NCI-H1092 treated with DMSO at 0.1 percent for 48 hours (cell line): Measurements from ENCODE around the gene CEP55.
"Not testable (repeated sequence)": the region's sequence is repeated elsewhere in the genome, so short reads cannot be mapped to it uniquely, and the experiment has no call there.

Experiments
- DNase-seq: peaks from one replicate; lab custom pipeline; 2025; lab: John Stamatoyannopoulos, UW

Gene CEP55

DNA sequence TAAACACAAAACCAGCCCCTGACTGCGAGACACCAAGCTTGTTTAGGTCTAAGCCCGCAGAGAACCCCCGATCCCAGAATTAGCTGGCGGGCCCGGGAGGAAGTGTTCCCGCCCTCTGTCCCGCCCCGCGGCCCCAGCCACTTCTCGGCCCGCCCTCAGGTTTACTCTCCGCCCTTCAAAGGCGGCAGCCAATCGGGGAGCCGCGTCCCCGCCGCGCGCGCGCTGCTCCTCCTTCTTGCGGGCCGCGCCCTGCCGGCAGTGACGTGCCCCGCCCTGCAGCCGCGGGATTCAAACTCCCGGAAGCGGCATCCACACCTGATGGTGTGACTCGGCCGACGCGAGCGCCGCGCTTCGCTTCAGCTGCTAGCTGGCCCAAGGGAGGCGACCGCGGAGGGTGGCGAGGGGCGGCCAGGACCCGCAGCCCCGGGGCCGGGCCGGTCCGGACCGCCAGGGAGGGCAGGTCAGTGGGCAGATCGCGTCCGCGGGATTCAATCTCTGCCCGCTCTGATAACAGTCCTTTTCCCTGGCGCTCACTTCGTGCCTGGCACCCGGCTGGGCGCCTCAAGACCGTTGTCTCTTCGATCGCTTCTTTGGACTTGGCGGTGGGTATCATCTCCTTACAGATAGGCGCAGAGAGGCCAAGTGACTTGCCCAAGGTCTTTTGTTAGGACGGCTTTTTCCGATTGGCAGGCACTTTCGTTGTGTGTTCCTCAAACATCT is at the start of gene CEP55:
TSS of gene CEP55 (plus strand) at position 291 of the 720 bp plus-strand sequence. CDS start 3,440 bp downstream, outside the sequence.
- peak; percentile 90 for DNase-seq

DNA sequence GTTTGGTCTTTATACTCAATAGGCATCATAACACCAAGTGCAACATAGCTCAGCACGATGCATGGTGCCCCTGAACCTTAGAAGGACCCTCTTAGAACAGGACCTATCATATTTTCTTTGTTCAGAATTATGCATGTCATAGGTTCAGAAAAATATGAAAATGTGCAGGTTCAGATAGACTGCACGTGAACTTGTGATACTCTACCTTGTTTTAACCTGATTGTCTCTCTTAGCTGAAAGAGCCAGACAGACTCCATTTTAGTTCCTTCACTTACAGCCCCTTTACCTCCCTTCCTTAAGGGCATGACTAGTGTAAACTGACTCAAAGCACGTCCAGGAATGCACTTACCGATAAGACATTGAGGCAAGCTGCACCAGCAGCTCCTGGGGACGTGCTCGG is 49.4 kb upstream of the CEP55 start:
- no peak for DNase-seq

DNA sequence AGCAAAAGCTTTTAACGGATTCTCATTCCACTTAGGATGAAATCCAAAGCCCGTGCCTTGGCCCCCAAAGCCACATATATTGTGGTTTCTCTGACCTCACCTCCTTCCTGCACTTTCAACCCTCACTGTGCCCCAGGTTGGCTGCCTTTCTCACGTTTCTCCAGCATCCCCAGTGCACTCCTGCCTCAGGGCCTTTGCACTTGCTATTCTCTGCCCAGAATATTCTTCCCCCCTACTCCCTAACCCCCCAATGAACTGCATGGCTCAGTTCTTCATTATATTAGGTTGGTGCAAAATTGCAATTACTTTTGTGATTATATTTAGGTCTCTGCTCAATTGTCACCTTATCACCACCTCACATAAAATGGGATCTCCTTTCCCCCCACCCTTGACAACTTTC is 48.4 kb upstream of the CEP55 start:
- no peak for DNase-seq

DNA sequence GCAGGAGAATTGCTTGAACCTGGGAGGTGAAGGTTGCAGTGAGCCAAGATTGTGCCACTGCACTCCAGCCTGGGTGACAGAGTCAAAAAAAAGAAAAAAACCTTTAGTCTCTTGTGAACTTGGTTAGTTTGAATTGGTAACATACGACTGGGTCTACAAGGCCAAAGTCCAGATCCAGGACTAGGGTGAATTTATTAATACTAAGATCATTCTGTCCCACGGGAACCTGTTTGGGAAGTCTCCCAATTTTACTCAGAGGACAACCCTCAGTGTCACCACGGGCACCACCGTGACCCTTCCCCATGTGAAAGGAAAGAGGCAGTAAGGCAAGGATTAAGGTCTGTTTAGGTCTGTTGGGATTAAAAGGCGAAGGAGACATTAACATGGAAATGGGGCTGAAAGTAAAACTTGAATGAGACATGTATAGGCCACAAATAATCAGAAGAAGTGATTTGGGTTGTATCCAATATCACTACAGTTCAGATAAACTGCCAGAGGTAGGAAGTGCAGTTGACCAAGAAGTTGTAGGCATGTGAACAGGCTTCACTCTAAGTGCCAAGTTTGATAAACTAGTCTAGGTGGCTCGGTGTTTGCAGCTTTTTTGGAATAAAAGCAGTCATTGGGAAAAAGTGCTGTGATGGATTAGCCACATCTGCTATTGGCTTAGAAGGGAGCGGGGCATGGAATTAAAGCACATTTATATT is 45.0 kb upstream of the CEP55 start:
- no peak for DNase-seq

DNA sequence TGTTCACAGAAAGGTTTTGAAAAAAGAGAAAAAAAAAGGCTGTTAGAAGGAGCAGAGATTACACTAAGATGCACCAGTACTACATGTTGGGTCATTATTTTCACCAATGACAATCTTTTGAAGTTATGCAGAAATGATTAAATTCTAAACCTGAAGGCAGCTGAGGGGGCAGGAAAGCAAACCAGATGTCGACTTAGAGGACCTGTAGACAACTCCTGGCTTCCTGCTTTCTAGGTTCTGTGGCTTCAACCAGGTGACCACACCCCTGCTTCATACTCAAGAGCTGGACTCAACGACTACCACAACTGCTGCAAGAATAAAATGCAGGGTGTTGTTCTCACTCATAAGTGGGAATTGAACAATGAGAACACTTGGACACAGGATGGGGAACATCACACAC is 44.3 kb upstream of the CEP55 start:
- DNase-seq: no peak

DNA sequence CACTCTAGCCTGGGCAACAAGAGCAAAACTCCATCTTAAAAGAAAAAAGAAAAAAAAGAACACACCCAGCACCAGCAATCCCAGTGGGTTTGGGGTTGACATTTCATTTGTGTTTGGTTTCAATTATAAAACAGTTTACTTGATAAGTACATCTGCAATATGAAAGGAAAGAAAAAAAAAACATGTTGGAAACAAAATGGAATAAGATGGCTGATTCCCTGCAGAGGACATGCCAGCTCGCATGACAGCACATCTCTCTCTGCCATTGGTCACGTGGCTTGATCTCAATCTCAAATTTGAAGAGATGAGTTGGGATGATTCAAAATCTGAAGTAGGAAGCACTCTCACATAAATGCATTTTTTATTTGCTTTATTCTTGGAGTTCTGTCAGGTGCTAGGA is 42.3 kb upstream of the CEP55 start:
- DNase-seq: no peak

DNA sequence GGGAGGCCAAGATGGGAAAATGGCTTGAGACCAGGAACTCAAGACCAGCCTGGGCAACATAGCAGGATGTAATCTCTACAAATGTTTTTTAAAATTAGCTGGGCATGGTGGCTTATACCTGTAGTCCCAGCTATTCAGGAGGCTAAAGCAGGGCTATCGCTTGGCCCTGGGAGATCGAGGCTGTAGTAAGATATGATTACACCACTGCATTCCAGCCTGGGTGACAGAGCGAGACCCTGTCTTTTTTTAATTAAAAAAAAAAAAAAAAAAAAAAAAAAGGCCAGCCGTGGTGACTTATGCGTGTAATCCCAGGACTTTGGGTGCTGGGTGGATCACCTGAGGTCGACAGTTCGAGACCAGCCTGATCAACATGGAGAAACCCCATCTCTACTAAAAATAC is 41.7 kb upstream of the CEP55 start:
- DNase-seq: no peak

DNA sequence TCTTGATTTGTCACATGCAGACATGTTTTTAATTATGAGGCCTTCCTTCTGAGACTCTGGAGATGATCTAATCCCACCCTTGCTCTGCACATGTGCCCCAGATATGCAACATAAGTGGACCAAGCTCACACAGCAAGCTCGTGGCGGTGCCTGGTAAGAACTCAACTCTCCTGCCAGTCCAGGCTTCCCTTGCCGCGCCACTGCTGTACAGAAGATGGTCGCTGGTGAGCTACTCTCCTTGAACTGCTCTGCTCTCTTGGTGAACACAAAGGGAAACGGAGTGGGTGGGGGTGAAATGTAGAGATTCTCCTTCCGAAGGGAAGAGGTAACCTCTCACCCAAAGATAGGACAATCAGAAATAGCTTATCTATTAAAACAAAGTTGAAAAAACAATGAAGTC is 39.9 kb upstream of the CEP55 start:
- DNase-seq: no peak

DNA sequence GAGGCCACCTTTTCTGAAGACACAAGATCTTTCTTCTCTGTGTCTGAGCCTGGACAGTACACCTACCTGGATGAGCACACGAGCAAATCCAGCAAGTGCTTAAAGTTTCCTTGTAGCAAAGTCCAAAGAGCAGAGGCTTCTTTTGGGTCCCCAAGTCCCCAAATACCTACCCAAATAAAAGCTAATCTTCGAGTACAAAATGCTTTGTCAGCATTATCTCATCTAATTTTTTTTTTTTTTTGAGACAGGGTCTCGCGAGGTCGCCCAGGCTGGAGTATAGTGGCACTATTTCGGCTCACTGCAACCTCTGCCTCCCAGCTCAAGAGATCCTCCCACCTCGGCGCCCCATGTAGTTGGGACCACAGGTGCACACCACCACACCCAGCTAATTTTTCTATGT is 38.9 kb upstream of the CEP55 start:
- no peak for DNase-seq

DNA sequence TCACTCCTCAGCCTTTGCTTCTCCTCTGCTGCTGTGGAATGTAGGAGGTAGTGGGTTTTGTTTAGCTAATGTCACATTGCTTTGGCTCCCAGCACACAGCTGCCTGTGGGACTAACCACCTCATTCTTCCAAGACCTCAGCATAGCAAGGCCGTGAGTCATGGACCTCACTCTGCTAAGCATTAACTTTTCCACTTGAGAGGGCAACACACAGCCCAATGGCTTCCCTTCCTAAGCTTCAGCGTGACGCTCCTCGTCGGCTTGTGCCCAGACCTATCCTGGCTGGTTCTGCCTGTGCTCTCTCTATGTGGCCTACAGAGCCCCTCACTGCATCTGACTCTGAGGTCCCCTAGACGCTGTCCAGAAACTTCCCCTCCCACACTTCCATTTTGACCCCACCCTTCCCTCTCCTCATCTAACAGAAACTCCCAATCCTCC is 37.6 kb upstream of the CEP55 start:
- DNase-seq: no peak

DNA sequence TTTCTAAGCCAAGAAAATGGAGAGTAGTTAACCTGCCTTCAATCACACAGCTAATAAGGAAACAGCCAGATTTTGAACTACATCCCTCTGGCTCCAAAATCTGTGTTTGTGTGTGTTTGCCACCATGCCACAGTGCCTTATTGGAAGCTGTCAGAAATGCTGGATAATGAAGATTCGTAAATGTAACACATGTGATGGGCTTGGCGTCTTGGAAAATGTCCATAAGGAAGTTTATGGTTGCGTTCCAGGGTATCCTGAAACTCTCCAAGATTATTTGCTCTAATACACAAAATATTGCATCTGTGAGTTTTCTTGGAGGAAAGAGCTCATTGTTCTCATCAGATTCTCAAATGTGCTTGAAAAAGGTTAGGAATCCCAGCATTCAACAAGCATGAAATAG is 36.9 kb upstream of the CEP55 start:
- DNase-seq: no peak

DNA sequence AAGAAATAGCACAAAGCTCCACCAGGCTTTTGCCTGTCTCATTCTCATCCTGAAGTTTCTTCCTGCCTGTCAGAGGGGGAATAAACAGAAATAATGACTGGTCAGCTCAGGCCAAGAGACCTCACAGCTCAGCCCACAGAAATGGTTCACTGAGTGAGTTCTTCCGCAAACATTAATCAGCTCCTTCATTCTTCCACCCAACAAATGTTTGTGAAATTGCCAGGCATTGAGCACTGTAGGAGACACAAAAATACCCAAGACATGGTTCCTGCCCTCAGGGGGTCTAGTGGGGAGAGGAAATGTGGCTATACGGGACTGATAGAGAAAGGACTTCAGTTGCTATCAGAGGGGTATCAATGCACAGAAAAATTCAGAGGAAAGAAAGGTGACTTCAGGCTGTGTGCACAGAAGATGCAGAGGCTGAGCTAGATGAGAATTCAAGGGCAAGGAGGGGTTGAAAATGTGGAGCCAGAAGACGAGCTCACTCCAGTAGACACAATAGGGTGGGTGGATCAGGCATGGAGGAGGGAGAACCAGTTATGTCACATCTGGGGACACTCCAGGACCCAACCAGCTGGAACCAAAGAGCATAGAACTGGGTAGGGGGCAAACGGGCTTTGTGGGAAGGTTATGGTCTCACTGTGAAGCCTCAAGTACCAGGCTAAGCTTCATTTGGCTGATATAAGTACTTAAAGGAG is 35.2 kb upstream of the CEP55 start:
- peak; percentile 75 for DNase-seq

DNA sequence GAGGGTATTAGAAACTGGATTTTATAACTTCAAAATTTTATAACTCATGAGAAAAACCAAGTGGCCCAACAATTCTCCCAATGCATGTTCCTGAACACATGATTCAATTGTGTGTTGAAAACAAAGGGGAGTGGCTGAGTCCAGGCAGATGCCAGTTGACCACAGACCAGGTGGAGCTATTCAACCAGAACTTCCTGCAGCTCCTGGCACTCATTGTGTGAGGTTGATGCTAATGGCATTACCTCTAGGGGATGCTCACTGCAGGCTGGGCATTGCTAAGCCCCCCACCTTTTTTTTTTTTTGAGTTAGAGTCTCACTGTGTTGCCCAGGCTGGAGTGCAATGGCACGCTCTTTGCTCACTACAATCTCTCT is 34.6 kb upstream of the CEP55 start:
- DNase-seq: peak; percentile 75

DNA sequence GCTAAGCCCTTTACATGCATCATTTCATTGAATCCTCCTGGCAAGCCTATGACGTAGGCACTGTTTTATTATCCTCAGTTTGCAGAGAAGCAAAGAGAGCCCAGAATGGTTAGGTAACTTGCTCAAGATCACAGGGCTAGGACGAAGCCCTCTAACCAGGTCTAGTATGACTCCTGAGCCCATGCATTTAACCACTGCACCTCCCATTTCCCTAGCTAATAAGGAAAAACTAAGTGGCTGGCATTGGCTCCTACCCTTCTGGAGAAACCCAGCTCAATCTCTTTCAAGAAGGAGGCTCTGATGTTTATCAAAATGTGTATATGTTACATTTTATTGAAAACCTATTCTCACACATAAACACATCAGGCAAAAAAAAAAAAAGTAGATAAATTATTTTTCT is 34.0 kb upstream of the CEP55 start:
- no peak for DNase-seq

DNA sequence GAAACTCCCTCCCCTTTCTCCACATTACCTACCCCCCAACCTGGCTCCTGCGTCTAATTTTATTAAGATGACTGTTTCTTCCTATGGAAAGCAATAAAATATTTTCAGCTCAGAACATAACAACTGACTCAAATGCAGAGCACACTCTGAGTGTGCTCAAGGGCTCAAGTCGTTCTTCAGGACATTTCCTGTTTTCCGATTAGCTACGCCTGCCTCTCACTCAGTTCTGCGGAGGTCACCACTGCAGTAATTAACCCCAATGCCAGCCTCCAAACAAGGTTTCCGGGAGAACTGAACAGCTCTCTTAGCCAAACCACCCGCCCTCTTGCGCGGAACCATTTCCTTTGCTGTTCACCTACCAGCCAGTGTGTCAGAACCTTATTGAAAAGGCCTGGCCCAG is 33.5 kb upstream of the CEP55 start:
- no peak for DNase-seq

DNA sequence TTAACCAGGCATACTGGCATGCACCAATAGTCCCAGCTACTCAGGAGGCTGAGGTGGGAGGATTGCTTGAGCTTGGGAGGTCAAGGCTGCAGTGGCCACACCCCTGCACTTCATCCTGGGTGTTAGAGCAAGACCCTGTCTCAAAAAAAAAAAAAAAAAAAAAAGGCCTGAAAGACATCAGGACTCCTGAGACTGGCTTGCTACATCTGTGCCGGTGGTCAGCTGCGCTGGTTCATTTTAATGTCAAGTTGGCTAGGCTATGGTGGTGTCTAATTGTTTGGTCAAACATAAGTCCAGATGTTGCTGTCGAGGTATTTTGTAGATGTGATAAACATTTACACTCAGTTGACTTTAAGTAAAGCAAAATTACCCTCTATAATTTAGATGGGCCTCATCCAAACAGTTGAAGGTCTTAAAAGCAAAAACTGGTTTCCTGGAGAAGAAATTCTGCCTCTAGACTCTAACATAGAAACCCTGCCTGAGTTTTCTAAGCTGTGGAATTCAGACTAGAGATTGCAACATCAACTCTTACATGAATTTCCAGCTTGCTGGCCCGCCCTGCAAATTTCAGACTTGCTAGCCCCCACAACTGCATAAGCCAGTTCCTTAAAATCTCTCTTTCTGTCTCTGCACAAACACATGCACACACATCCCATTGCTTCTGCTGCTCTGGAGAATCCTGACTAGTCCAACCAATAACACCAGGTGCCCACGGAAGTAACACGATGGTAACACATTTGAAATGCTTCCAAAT is 32.5 kb upstream of the CEP55 start:
- no peak for DNase-seq

DNA sequence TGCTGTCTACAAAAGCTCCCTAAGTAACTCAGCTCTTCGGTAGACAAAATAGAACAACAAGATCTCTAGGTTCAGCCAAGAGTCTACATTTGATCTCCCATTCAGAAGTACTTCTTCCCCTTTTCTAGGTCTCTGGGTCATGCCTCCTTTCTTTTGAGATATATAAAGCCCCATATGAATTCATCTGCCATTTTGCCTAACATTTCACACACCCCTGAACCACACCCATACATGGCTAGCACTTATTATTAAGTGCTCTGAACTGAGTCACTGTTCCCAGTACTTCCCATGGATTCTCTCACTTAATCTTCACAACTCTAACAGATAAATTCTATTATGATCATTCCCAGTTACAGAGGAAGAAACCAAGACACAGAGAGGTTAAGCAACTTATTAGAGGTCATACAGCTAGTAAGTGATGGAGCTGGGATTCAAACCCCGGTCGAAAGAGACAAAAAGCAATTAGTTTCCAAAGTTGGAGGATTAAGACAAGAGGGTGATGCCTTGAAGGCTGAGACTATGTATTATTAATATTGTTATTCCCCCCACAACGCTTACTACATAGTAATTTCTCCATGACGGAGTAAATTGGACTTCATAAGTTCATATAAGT is 31.5 kb upstream of the CEP55 start:
- no peak for DNase-seq

DNA sequence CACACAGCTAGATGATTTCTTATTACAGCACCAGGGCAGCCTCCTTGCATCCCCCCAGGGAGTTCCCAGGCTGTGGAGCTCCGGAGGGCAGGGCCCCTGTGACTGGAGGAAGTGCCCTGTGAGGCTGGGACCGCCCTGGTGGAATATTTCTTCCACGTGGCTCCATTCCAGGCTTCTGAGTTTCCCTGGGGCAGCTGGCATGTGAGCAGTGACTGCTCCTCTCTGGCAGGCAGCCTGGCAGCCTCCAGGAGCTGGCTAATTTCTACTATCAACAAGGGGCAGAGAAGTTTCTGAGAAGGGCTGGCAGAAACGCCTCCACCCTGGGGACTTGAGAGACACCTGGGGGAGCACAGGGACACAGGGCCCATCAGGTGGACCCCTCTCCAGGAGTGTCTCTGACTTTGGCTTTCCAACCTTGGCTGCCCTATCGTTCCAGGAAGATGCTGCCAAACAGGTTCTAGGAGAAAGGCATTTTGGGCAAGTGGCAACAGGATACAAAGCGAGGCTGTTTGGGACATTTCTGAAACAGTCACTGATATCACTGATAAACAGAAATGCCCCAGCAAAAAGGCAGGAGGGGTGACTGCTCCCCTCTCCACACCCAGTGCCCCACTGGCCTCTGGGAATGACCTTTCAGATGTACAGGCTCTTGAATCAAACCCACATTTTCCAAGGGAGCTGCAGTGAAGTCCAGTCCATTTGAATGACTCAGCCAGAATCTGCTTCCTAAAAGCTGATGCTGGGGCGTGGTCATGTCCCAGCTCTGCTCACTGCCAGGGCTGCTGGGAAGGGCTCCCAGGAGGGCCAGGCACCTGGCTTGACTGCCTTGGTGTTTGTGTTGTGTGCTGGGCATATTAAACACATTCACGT is 30.4 kb upstream of the CEP55 start:
- DNase-seq: peak; percentile 32

DNA sequence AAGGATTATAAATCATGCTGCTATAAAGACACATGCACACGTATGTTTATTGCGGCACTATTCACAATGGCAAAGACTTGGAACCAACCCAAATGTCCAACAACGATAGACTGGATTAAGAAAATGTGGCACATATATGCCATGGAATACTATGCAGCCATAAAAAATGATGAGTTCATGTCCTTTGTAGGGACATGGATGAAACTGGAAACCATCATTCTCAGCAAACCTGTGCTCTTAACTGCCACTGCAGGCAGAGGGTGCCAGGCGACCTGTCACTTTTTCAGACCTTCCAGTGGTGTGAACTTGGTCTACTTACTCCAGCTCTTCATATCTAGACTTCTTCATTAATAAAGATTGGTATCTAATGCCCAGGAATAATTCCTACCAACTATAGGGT is 28.8 kb upstream of the CEP55 start:
- DNase-seq: not testable (repeated sequence)

DNA sequence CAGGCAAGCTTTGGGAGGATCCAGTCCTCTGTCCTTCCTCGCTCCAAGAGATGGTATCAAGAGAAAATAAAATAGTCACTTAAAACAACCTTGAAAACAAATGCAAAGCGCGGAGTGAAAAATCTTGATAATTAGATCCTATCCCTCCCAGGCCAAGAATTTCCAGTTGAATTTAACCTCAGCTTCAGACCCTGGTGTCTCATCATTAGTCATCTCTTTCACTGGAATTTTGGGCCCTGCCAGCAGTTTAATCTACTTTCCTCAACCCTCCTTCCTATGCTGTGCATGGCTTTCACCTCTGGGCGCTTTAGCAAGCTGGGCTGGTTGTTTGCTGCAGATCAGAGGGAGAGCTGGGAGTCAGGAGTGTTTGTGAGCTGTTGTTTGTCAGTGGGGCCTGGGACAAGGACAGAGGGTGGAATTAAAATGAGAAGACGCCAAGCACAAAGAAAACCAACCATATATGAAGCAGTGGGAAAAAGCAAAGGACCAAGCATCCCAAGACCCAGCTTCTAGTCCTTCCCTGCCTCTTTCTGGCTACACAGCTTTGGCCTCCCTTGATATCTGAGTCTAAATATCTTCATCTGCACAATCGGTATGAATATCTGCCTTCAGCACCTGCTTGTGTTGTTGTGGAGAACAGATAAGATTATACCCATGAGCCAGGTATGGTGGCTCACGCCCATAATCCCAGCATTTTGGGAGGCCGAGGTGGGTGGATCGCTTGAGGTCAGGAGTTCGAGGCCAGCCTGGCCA is 27.8 kb upstream of the CEP55 start:
- no peak for DNase-seq
